IMR-90 (cell line): ENCODE measurements around the gene HOXC10. TPM values are rescaled to one million over a fixed set of nuclear protein-coding genes. Genes with fewer than 3 reads are reported as not detected.

Source experiments
- ATAC-seq: fragments of 200-7000 bp; cut with Tn5 transposase; 2 replicates; pipeline ENCODE4 v1.9.1; 2020; ENCODE audit warnings: low read depth, mild to moderate bottlenecking, moderate library complexity
- BruUV-seq: library from RNA; stranded (reverse); fragments of 400-500 nt; replicated peaks from 2 replicates; lab custom pipeline; 2021; lab: Mats Ljungman, UMichigan
- CTCF ChIA-PET: fragments of 300-600 bp; formaldehyde crosslinking; extraction: SDS; loops from one replicate; lab custom pipeline; 2021; ENCODE audit warnings: antibody characterized with exemption; lab: Yijun Ruan, JAX
- POLR2A ChIA-PET: fragments of 300-600 bp; sonication (Branson Sonifier 250); formaldehyde crosslinking; loops from one replicate; lab custom pipeline; 2022; ENCODE audit warnings: antibody characterized with exemption; ENCODE audit not compliant: unreplicated experiment; lab: Charles Lee
- DNase-seq: peaks from one replicate; pipeline ENCODE4 v3.0.0; 2013
- H2AFZ ChIP-seq: replicated peaks from 2 replicates; pipeline ENCODE3; 2013; ENCODE audit warnings: low read length, mild to moderate bottlenecking; ENCODE audit not compliant: poor library complexity
- H2AK5ac ChIP-seq: 2 replicates; pipeline ENCODE4 v1.6.1; 2013; ENCODE audit warnings: low read depth, low read length, inconsistent platforms
- H2AK9ac ChIP-seq: replicated peaks from 2 replicates; pipeline ENCODE3; 2013; ENCODE audit warnings: mild to moderate bottlenecking, low read depth, low read length, moderate library complexity; ENCODE audit not compliant: poor library complexity
- H2BK120ac ChIP-seq: 2 replicates; pipeline ENCODE4 v1.6.1; 2013; ENCODE audit warnings: low read depth, low read length, inconsistent platforms
- H2BK15ac ChIP-seq: 3 replicates; pipeline ENCODE4 v1.6.1; 2013; ENCODE audit warnings: low read depth, low read length, inconsistent platforms
- H2BK20ac ChIP-seq: 2 replicates; pipeline ENCODE4 v1.6.1; 2013; ENCODE audit warnings: low read depth, mild to moderate bottlenecking, inconsistent platforms, low read length, moderate library complexity
- H2BK5ac ChIP-seq: 2 replicates; pipeline ENCODE4 v1.6.1; 2013; ENCODE audit warnings: mild to moderate bottlenecking, low read depth, low read length, inconsistent platforms; ENCODE audit not compliant: poor library complexity, severe bottlenecking
- H3K14ac ChIP-seq: replicated peaks from 2 replicates; pipeline ENCODE4 v1.6.1; 2013; ENCODE audit warnings: low read depth, low read length, inconsistent platforms
- H3K18ac ChIP-seq: 2 replicates; pipeline ENCODE4 v1.6.1; 2013; ENCODE audit warnings: low read depth, low read length, control low read depth
- H3K23ac ChIP-seq: 2 replicates; pipeline ENCODE4 v1.6.1; 2013; ENCODE audit warnings: low read depth, low read length, inconsistent platforms
- H3K27ac ChIP-seq: 2 replicates; pipeline ENCODE4 v1.5.1; 2013; ENCODE audit warnings: mild to moderate bottlenecking, control low read depth, low read length; ENCODE audit not compliant: insufficient read depth
- H3K27me3 ChIP-seq: 2 replicates; pipeline ENCODE4 v1.6.1; 2013; ENCODE audit warnings: low read length; ENCODE audit not compliant: control insufficient read depth, insufficient read depth
- H3K36me3 ChIP-seq: 2 replicates; pipeline ENCODE4 v1.6.1; 2013; ENCODE audit warnings: low read length, mixed read lengths; ENCODE audit not compliant: control insufficient read depth, insufficient read depth
- H3K4ac ChIP-seq: 2 replicates; pipeline ENCODE4 v1.6.1; 2013; ENCODE audit warnings: low read depth, low read length, inconsistent platforms
- H3K4me1 ChIP-seq: 2 replicates; pipeline ENCODE4 v1.6.1; 2013; ENCODE audit warnings: low read length, mixed read lengths; ENCODE audit not compliant: control insufficient read depth, insufficient read depth
- H3K4me2 ChIP-seq: 2 replicates; pipeline ENCODE4 v1.6.1; 2013; ENCODE audit warnings: low read depth, mild to moderate bottlenecking, control low read depth, low read length, moderate library complexity
- H3K4me3 ChIP-seq: 2 replicates; pipeline ENCODE4 v1.5.1; 2013; ENCODE audit warnings: low read depth, mild to moderate bottlenecking, control low read depth, low read length, moderate library complexity; ENCODE audit not compliant: insufficient read depth
- H3K56ac ChIP-seq: 2 replicates; pipeline ENCODE4 v1.6.1; 2013; ENCODE audit warnings: low read length, inconsistent platforms; ENCODE audit not compliant: insufficient read depth; ENCODE audit errors: extremely low read depth
- H3K79me1 ChIP-seq, 2 experiments: 2 replicates each; pipeline ENCODE4 v1.6.1; 2013; ENCODE audit warnings: low read length in 2 of 2, inconsistent platforms in 1 of 2, low read depth in 1 of 2
- H3K9ac ChIP-seq: 2 replicates; pipeline ENCODE4 v1.6.1; 2013; ENCODE audit warnings: low read depth, low read length, control low read depth
- H3K9me1 ChIP-seq: 2 replicates; pipeline ENCODE4 v1.6.1; 2013; ENCODE audit warnings: low read length, inconsistent platforms; ENCODE audit not compliant: insufficient read depth
- H3K9me3 ChIP-seq: 2 replicates; pipeline ENCODE4 v1.6.1; 2013; ENCODE audit warnings: low read length; ENCODE audit not compliant: control insufficient read depth, insufficient read depth
- H4K20me1 ChIP-seq: 2 replicates; pipeline ENCODE4 v1.6.1; 2013; ENCODE audit warnings: low read length, inconsistent platforms; ENCODE audit not compliant: insufficient read depth
- H4K5ac ChIP-seq: 2 replicates; pipeline ENCODE4 v1.6.1; 2013; ENCODE audit warnings: mild to moderate bottlenecking, low read depth, low read length, control low read depth
- H4K8ac ChIP-seq, 2 experiments: 2 replicates each; pipeline ENCODE4 v1.6.1; 2013; ENCODE audit warnings: low read depth in 2 of 2, low read length in 2 of 2, control low read depth in 1 of 2, inconsistent platforms in 1 of 2
- H4K91ac ChIP-seq: 2 replicates; pipeline ENCODE4 v1.6.1; 2013; ENCODE audit warnings: low read depth, low read length, inconsistent platforms; ENCODE audit not compliant: insufficient read depth
- BHLHE40 ChIP-seq: fragments of 150-350 bp; IDR thresholded peaks from 2 replicates; pipeline ENCODE4 v1.6.1; 2016; ENCODE audit warnings: mild to moderate bottlenecking, low read depth, low read length
- CEBPB ChIP-seq: IDR thresholded peaks from 2 replicates; pipeline ENCODE4 v1.6.1; 2012; ENCODE audit warnings: low read depth, low read length, improper control_type of control experiment
- CHD1 ChIP-seq: IDR thresholded peaks from 2 replicates; pipeline ENCODE4 v1.6.1; 2012; ENCODE audit warnings: low read depth, low read length, improper control_type of control experiment
- CTCF ChIP-seq: conservative IDR thresholded peaks from 2 replicates; pipeline ENCODE4 v1.5.1; 2012; ENCODE audit warnings: mild to moderate bottlenecking, low read depth, low read length, improper control_type of control experiment
- ELK1 ChIP-seq: fragments of 150-350 bp; IDR thresholded peaks from 2 replicates; pipeline ENCODE4 v1.6.1; 2016; ENCODE audit warnings: low read depth, mild to moderate bottlenecking, low read length, moderate library complexity, borderline replicate concordance
- FOS ChIP-seq: fragments of 150-350 bp; IDR thresholded peaks from 2 replicates; pipeline ENCODE4 v1.6.1; 2016; ENCODE audit warnings: low read depth, low read length
- MAFK ChIP-seq: IDR thresholded peaks from 2 replicates; pipeline ENCODE4 v1.6.1; 2012; ENCODE audit warnings: low read depth, low read length, improper control_type of control experiment
- MAZ ChIP-seq: IDR thresholded peaks from 2 replicates; pipeline ENCODE4 v1.6.1; 2012; ENCODE audit warnings: low read depth, mild to moderate bottlenecking, low read length, improper control_type of control experiment, moderate library complexity, borderline replicate concordance
- MXI1 ChIP-seq: IDR thresholded peaks from 2 replicates; pipeline ENCODE4 v1.6.1; 2012; ENCODE audit warnings: low read depth, mild to moderate bottlenecking, low read length, moderate library complexity, borderline replicate concordance
- NFE2L2 ChIP-seq: fragments of 150-350 bp; IDR thresholded peaks from 2 replicates; pipeline ENCODE4 v1.6.1; 2016; ENCODE audit warnings: low read depth, mild to moderate bottlenecking, low read length
- POLR2A ChIP-seq: IDR thresholded peaks from 2 replicates; pipeline ENCODE4 v1.6.1; 2012; ENCODE audit warnings: mild to moderate bottlenecking, low read depth, low read length
- RAD21 ChIP-seq: IDR thresholded peaks from 2 replicates; pipeline ENCODE4 v1.6.1; 2012; ENCODE audit warnings: low read length, improper control_type of control experiment
- RCOR1 ChIP-seq: IDR thresholded peaks from 2 replicates; pipeline ENCODE4 v1.6.1; 2012; ENCODE audit warnings: mild to moderate bottlenecking, low read length, improper control_type of control experiment; ENCODE audit not compliant: insufficient replicate concordance
- RFX5 ChIP-seq: IDR thresholded peaks from 2 replicates; pipeline ENCODE4 v1.8.0; 2012; ENCODE audit warnings: low read depth, mild to moderate bottlenecking, low read length, moderate library complexity
- SMC3 ChIP-seq: fragments of 150-350 bp; IDR thresholded peaks from 2 replicates; pipeline ENCODE4 v1.6.1; 2016; ENCODE audit warnings: low read depth, mild to moderate bottlenecking, antibody characterized with exemption, low read length, moderate library complexity
- USF2 ChIP-seq: fragments of 150-350 bp; IDR thresholded peaks from 2 replicates; pipeline ENCODE4 v1.6.1; 2017; ENCODE audit warnings: mild to moderate bottlenecking, antibody characterized with exemption, low read length, low read depth
- WGBS, 2 experiments: methylation state at CpG; one replicate each; pipeline versions ENCODE4 v1.1.5 to v1.1.7; 2013; ENCODE audit warnings: missing lambda C conversion rate in 2 of 2; ENCODE audit not compliant: insufficient read length in 1 of 2; ENCODE audit errors: extremely low coverage in 2 of 2; 5-methylcytosine and 5-hydroxymethylcytosine counted together
- dilution Hi-C: fragments of 300-500 bp; cut with HindIII; formaldehyde crosslinking; loops from one replicate; pipeline ENCODE4 v1.14.3; 2018; ENCODE audit warnings: low sequenced_read_pairs; ENCODE audit not compliant: unreplicated experiment
- in situ Hi-C: fragments of 300-500 bp; cut with MboI; formaldehyde crosslinking; loops from 3 replicates; pipeline ENCODE4 v1.14.3; 2019; ENCODE audit warnings: low sequenced_read_pairs, inconsistent platforms, mixed read lengths
- intact Hi-C: fragments of 100-400 bp; cut with micrococcal nuclease; formaldehyde crosslinking; loops from 2 replicates; pipeline ENCODE4 v1.10.0; 2022
- polyA plus RNA-seq, 3 experiments: library from polyadenylated mRNA; depleted of rRNA; stranded (reverse); fragments of >200 nt; gene quantifications; 2 replicates each; pipeline ENCODE4 v1.2.3, GENCODE V29; 2012; ENCODE audit warnings: low replicate concordance in 1 of 3
- total RNA-seq: library from RNA; depleted of rRNA; stranded (reverse); fragments of >200 nt; gene quantifications from 2 replicates; pipeline ENCODE4 v1.2.3, GENCODE V29; 2012

Gene HOXC10
- total and polyA plus RNA-seq, 2 of the 4 experiments (the other 2 are of a cell fraction), result 0.15 TPM; not detected in 1

GRCh38 chr12:54003625-54004024, 18.7 kb downstream of the HOXC10 start:
- POLR2A ChIA-PET, result no interaction called here
- no peak overlapping the region for H2AK9ac ChIP-seq
- no peak overlapping the region for H4K5ac ChIP-seq
- no peak overlapping the region for H2AFZ ChIP-seq
- H3K23ac ChIP-seq, result no peak overlapping the region
- H2AK5ac ChIP-seq, result no peak overlapping the region
- no TSS peak for BruUV-seq
- CTCF ChIA-PET, result interaction anchor here (0.9 kb wide), 1 partner anchor 14 kb away, joined by 3 read pairs; no protein-coding TSS in a partner anchor
- no peaks in the 10 kb centered on the region for H4K20me1 ChIP-seq
- no peak overlapping the region for H3K9ac ChIP-seq
- H3K4me2 ChIP-seq, result no peak overlapping the region
- H3K4me3 ChIP-seq, result no peak overlapping the region
- dilution Hi-C loops (no loop called here), in situ Hi-C loops (no loop called here), intact Hi-C loops (loop anchor here (10.0 kb wide), 1 partner anchor 299 kb away; no protein-coding TSS in a partner anchor)
- ATAC-seq (no peak), DNase-seq (no peak)
- WGBS, 2 experiments, result 50% methylated on average over 1 of the region's 3 CpGs; no CpG with 5 or more reads in 1 of the 2 experiments
- H3K14ac ChIP-seq, result no peak overlapping the region
- peaks cover 94% of the 10 kb centered on the region for H3K27me3 ChIP-seq
- H2BK5ac ChIP-seq, result no peak overlapping the region
- no peak overlapping the region for H4K8ac ChIP-seq
- H3K79me1 ChIP-seq, result no peaks in the 10 kb centered on the region
- no peak overlapping the region for H4K91ac ChIP-seq
- no peak overlapping the region for H2BK120ac ChIP-seq
- H3K27ac ChIP-seq, result no peak overlapping the region
- H3K4ac ChIP-seq, result no peak overlapping the region
- TF ChIP-seq RCOR1 (no peak), RFX5 (no peak), MAFK (no peak), ELK1 (no peak), BHLHE40 (no peak), RAD21 (no peak), CEBPB (no peak), CHD1 (no peak), FOS (no peak), USF2 (no peak), SMC3 (no peak), POLR2A (no peak), MXI1 (no peak), CTCF (no peak), MAZ (no peak), NFE2L2 (no peak)
- H3K9me3 ChIP-seq, result peaks cover 2% of the 10 kb centered on the region; the same call in 1 of the 2 replicates
- no peak overlapping the region for H2BK15ac ChIP-seq
- H3K4me1 ChIP-seq, result no peaks in the 10 kb centered on the region
- H2BK20ac ChIP-seq, result no peak overlapping the region
- no peaks in the 10 kb centered on the region for H3K9me1 ChIP-seq
- H3K36me3 ChIP-seq, result no peaks in the 10 kb centered on the region
- H3K56ac ChIP-seq, result no peak overlapping the region
- H3K18ac ChIP-seq, result no peak overlapping the region
